NCI-H69 (cell line): ENCODE measurements around the gene ADAM23.

Source experiments
- DNase-seq: peaks from one replicate; lab custom pipeline; 2025; lab: John Stamatoyannopoulos, UW

Gene ADAM23

GRCh38 chr2:206569470-206569869 is 126.1 kb downstream of the ADAM23 start:
- DNase-seq = no peak

DNA sequence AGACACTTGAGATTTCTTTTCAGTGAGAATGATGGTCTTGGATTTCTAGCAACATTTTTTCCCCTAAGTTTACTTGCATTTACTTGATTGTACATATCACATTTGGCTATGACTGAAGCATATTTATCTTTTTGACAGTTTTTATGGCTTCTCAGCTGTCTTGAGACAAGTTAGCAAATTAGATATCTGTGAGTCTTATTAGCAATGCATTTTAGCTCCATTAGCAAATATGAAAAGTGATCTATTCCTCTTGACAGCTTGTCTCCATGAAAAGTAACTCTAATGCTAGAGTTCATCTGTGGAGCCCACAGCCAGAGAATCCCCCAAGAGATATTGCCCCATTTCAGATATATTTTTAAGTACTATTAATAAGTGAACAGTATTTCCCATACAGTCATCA is 126.9 kb downstream of the ADAM23 start:
- no peak for DNase-seq

GRCh38 chr2:206572725-206573124 is 129.4 kb downstream of the ADAM23 start:
- no peak for DNase-seq

DNA sequence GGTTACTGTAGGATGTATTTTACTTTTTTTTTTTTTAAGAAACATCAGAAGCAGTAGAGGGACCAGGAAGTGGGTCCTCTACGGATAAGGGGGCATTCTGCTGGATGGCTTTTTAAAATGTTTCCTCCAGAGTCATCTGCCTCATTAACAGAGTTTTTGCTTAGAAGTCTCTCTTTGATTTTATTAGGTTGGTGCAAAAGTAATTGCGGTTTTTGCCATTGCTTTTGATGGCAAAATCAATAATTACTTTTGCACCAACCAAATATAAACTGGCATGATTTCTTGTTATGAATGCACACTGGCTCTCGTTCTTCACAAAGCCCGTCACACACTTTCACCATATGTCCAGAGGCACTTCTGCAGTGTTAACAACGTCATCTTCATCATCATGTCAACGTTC is 130.5 kb downstream of the ADAM23 start:
- no peak for DNase-seq

- no peak for DNase-seq
Observed at GRCh38 chr2:206584323-206585116, 141.2 kb downstream of the ADAM23 start.

- DNase-seq = no peak
Observed at GRCh38 chr2:206585335-206585734, 142.0 kb downstream of the ADAM23 start.

DNA sequence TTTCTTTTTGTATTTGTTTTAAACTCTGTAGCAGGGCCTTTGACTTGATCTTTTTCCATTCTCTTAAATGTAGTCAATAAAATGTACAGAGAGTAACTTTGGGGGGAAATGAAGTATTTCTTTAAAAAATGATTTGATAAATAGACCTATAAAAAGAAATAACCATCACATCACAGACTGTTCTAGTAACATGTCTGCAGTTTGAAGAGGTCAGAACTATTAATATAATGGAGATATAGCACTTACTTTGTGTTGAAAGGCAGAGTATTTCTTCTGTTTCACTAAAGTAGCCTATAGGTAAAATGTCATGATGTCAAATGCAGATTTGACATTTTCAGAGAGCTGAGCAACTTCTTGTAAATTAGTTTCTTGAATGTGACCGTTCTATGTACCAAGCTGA is 143.3 kb downstream of the ADAM23 start:
- DNase-seq = no peak

DNA sequence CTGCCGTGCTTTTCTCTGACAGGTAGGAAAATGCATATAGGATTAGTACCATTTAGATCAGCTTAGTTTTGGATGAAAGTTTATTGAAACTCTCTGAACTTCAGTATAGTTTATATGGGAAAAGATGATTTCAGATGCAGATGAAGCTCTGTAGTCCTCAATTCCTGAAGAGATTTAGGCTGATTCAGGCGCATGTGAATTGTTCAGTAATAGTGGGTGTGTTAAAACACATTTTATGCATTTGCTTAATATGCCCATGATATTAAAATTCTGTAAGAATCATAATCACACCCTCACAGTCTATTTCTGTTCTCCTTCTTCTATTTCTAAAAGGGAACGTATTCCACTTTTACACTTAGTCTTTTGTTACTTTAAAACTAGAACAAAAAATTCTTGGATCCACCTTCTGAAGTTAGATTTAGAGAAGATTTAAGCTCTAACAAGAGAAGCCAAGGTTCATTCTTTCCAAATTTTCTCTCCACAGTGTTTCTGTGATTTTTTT is 154.4 kb downstream of the ADAM23 start:
- DNase-seq = no peak

DNA sequence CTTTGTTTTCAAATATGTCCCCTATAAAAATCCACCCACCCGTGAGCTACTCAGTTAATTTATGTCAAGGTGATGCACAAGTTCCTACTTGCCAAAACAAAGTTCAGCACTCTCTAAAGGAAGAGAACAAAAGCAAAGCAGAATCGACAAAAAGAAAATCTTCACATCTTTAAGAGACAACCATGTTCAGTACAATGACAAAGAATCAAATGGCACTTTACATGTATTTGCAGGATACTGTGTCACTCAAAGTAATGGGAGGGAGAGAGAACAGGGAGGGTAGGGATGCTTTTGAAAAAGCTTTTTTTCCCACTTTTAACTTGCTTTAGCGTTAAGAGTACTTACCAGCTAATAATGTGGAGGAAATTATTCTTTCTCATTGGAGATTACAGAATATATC is 159.9 kb downstream of the ADAM23 start:
- DNase-seq = no peak

DNA sequence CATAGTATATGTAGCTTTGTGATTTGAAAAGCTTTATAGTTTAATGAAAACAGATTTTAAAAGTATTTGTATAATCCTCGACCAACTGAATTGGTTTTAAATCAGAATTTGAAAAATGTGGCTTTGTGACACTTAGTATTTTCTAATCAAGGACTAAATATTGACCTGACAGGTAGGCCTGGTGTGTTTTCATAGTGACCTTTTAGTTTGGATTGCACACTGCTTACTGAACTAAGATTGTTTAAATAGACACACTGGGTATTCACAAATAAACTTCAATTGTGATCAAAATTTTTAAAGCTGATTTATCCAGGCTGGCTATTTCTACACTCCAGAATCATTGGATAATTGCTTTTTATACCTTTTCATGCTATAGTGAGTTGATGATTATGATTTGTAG is 167.1 kb downstream of the ADAM23 start:
- no peak for DNase-seq

DNA sequence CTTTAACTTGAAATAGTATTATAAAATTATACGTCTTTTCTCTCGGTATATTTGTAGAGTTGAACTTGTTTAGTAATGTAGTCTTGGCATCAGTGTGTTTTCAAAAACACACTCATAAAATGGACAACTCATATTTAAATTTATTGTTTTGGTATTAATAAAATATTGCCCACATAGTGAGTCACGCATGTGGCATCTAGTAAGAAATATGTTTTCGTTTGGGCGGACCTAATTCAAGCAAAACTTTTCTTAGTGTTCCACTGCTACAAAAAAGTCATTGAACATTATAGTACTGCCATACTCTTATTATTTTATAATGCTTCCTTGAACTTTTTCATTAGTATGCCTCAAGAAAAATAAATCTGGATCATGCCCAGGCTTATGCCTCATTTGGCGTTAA is 167.9 kb downstream of the ADAM23 start:
- no peak for DNase-seq

DNA sequence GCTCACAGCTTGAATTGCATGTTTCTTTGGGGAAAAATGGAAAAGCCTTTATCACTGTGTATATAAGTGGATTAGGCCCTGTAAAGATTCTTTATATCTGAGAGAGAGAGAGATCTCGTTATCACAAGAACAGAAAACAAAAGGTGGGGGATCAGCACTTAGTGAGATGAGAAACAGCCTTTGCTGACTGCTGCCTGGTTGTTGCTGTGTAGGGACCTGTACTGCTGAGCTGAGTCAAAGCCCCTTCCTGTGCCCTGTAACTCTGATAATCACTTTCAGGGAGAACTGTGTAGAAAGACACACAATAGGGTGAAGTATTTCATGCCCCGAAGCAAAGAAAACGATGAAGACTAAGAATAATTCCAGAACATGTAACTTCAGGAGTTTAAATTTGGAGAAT is 168.4 kb downstream of the ADAM23 start:
- DNase-seq = no peak

DNA sequence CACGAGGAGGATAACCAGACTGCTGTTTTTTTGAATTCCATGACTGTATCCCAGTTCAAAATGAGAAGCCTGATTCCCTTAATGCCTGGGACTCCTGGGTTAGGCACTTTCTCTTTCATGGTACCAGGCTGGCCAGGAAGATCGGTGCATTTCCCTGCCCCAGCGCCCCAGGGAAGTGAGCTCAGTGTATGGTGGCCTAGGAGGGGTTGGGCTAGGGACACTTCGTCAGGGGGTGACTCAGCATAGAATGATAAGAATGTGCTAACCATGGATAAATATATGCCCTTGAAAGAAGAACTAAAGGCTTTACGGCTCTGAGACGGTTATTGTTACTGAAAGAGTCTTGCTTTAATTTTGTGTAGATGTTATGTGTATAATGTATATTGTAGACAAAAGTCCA is 171.5 kb downstream of the ADAM23 start:
- no peak for DNase-seq

DNA sequence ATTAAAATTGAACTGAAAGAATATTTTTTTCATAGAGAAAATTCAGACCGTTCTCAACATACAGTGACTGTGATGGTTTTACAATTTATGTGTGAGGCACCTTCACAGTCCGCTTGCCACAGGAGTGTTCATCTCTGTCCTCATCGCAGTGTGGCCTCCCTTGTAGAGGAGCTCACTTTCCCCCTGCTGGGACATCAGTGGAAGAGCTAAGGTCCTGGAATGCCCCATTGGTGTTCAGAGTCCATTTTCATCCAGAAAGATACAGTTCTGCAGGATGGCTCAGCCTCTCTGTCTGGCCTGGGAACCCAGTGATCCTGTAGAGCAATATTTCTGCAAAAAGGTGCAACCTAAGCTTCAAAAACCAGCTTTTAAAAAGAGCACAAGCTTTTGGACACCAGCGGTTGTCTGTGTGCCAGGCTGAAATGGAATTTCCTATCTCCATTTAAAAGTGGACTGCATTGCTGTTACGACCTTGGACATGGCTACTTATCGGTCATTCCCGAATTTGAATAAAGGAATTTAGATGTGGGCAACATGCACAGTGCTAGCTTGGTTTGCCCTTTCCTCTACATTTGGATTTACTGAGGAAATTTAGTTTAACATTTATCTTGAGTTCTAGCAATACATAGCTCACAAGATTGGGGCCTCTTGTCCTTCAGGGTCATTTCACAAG is 172.2 kb downstream of the ADAM23 start:
- no peak for DNase-seq

GRCh38 chr2:206616151-206616550 is 172.8 kb downstream of the ADAM23 start:
- DNase-seq = no peak

GRCh38 chr2:206619011-206619410 is 175.7 kb downstream of the ADAM23 start:
- DNase-seq = no peak

- no peak for DNase-seq
Observed at GRCh38 chr2:206626108-206626507, 182.8 kb downstream of the ADAM23 start.

DNA sequence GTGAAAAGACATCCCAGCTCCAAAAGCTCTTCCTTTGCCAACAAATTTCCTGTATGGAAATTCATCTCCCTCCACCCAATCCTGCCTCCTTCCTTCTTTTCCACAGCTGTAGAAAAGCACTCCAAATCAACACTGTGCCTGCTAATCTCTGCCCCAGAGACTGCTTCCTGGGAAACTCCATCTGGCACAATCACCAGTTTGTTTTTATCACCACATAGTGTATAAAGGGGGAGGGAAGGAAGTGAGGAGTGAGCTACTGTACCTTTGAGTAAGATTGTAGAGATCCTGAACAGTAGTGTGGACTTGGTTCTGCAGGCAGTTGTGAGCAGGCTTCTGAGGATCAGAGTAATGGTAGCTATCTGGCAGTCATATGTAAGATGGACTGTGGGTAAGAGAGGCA is 184.3 kb downstream of the ADAM23 start:
- no peak for DNase-seq

- no peak for DNase-seq
Observed at GRCh38 chr2:206631340-206631739, 188.0 kb downstream of the ADAM23 start.

GRCh38 chr2:206635015-206635414 is 191.7 kb downstream of the ADAM23 start:
- no peak for DNase-seq

DNA sequence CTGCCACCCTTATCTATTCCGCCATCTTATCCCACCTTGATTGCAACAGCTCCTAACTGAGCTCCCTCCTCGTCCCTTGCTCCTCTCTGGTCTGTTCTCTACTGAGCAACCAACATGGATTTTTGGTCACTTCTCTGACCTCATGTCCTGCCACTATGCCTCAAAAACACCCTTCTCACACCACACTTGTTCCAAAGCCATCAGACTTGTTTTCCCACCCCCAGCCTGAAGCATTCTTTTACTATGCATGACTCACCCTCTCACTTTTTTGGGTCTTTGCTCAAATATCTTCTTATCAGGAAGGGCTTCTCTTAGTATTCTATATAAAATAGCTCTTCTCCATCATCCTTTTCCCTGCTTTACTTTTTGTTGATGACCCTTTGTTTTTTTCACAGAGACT is 196.3 kb downstream of the ADAM23 start:
- no peak for DNase-seq

DNA sequence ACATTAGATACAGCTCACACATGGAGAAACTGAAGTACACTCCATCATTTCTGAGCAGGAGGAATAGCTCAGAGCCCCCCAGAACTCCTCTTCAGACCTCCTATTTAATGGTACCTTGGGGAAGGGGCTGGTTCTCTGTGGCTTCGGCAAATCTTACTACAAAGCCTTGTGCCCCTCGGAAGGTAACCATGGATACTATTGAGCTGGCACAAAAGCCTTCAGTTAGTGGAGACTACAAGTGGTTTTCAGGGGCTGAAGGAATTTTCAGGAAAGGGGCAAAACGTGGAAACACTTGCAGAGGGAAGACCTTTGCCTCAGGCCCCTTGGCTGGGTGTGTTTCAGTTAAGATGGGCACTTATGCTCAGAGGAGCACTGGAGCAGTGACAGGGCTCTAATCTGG is 197.9 kb downstream of the ADAM23 start:
- no peak for DNase-seq
